ENCODE data around the gene ANGPTL2.
A peak's percentile ranks its signal among the peaks of the same experiment; 100 is the strongest.

Gene ANGPTL2

GRCh38 chr9:127093319-127094020 is 29.0 kb downstream of the ANGPTL2 start:
- DNase-seq (ENCODE audit: low read depth): no peak

- peak; percentile 29 for DNase-seq (ENCODE audit: low read depth)
Measured at GRCh38 chr9:127092041-127092608, 30.3 kb downstream of the ANGPTL2 start.

DNA sequence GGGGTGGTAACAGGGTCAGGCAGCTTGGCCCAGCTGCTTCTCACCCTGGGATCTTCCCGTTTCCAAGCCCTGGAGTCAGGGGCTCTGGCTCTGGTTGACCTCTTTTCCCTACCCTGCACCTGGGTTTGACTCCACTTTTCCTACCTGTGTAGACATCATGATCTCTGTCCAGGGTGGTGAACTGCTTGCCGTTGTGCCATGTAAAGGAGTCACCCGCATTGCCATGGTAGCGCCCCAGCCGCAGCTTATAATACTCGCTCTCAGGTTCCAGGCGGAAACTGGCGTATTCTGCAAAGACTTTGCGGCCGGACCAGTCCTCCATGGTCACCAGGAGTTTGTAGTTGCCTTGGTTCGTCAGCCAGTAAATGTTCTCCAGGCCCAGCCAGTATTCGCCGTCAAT is 30.9 kb downstream of the ANGPTL2 start:
- DNase-seq (ENCODE audit: low read depth): no peak

GRCh38 chr9:127090341-127090985 is 32.0 kb downstream of the ANGPTL2 start:
- DNase-seq (ENCODE audit: low read depth): no peak

DNA sequence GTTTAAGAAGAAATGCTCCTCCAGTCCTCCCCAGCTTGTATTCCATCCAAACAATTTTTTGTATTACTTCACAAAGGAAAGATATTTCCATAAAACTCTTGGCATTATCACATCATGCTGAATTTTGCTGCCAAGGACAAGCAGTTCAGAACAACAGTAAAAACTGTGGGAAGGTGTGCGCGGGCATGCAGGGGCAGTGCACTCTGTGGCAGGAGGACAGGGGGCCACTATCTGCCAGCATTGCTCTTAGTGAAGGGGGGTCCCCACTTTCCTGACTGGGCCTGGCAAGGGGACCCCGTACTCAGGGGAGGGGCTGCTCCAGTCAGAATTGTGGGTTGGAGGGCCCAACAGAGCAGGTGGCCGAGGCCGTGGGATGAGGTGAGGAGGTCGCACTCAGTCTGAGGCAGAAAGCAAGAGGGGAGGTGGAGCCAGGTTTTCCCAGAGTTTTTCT is 32.8 kb downstream of the ANGPTL2 start:
- DNase-seq (ENCODE audit: low read depth): no peak

GRCh38 chr9:127088724-127089615 is 33.5 kb downstream of the ANGPTL2 start:
- DNase-seq (ENCODE audit: low read depth): no peak

DNA sequence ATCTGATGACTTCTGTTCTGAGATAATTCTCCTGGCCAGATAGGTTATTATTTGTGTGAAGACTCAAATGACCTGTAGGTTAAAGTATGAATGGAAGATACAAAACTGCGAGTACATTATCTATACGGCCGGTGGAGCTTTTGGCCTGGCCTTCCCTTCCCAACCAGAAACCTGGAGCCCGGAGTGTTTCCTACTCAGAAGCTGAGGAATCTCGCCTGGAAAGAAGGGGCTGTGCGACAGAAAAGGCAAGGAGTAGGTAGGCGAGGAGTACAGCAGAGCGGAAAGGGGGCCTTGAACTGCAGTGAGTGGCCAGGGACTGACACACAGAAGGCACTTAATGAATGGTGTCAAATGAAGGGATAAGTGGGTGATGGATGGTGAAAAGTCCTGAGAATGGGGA is 34.6 kb downstream of the ANGPTL2 start:
- no peak for DNase-seq (ENCODE audit: low read depth)

GRCh38 chr9:127087411-127087810 is 35.0 kb downstream of the ANGPTL2 start:
- no peak for DNase-seq (ENCODE audit: low read depth)

DNA sequence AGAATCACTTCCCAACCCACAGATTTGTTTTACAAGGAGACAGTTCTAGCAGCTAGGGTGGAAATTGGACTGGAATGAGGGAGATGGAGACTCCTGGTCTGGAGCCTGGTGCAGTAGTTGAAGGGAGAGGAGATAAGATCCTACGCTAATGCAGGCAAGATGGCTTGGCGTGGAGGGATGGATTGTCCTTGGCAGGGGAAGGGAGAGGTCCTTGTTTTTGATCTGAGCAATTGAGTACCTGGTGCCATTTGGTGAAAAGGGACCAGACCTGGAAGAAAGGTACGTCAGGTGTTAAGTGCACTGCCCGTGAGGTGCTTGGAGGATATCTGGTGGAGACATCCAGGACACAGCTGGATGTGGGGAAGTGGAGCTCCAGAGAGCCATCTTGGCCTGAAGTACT is 35.7 kb downstream of the ANGPTL2 start:
- no peak for DNase-seq (ENCODE audit: low read depth)

DNA sequence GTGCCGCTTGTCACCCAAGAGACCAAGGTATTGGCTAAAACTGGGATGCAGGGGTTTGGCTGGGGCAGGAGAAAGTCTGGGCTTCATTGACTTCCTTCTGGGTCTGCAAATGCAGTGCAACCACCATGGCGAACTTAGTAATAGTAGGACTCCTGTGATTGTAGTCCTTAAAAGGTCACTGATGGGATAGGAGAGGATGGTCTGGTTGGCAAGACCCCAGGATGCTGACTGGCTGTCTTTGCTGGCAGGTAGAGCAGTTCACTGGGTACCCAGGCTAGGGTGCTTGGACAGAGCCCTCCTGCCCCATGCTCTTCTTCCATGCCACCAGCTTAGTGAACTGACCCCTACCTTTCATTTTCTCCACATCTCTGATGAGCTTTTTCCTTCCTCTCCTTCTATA is 37.2 kb downstream of the ANGPTL2 start:
- DNase-seq (ENCODE audit: low read depth): no peak

DNA sequence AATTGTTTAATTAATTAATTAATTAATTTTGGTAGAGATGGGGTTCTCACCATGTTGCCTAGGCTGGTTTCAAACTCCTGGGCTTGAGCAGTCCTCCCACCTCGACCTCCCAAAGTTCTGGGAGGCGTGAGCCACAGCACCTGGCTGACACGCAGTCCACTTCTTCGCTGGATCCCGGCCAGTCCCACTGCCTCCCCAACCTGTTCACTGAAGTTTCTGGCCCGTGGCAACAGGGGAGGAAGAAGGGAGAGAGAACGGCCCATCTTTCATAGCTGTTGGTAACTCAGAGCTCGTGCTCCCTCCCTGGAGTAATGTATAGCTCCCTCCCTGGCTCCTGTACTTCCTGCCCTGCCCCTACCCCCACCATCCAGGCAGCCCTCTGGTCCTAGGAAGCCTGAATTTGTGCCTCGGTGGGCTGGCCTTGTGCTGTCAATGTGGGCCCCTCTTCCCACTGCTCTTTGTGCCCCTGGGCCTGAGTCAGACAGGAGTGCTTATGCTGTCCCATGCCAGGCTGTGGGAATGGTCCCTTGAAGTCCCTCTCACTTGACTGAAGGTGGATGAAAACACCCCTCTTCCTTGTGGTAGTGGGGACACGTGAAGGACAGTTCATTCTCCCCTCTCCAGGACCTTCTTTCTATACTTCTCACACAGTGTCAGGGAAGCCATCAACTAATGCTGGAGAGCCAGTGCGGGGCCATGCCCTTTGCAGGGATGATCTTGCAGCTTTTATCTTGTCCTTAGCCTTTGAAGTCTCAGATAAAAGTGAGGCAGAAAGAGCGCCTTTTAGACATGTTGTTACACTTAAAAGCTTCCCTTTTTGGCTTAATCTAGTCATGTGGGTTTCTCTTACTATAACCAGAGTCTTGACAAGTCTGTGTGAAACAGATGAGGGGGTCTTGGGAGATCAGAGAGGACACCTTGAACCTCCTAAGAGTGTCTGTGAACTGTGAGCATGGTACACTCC is 38.1 kb downstream of the ANGPTL2 start:
- no peak for DNase-seq (ENCODE audit: low read depth)

DNA sequence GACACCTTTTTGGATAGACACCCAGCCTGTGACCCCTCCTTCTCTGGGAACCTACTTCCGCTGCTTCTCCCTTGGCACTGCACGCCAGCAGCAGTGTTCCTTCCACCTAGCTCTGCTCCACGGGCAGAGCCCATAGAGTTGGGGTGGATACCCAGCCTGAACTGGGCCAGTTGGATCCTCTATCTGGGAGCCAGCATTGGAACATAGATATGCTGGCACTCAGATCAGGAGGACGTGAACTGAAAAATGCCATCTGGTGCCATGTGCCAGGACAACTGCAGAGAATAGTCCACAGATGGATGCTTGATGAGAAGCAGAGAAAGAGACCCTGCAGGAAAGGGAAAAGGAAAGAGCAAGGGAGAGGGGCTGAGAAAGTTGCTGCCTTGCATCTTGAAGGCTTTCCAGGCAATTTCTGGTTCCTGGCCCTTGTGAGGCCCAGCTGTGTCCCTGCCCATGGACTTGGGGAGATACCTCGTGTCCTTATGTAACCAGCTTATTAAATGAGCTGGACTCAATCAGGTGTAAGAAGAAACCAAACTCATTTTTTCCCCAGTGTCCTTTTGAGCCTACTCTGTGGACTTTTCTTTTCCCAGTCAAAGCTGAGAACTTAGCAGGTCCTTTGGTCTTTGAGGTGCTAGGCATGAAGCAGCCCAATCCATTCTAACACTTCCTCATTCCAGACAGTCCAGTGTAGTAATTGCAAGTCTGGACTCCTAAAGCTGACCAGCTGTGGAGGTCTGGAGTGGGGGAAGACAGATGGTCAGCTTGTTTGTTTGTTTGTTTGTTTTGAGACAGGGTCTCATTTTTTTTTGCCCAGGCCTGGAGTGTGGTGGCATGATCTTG is 39.1 kb downstream of the ANGPTL2 start:
- DNase-seq (ENCODE audit: low read depth): no peak

DNA sequence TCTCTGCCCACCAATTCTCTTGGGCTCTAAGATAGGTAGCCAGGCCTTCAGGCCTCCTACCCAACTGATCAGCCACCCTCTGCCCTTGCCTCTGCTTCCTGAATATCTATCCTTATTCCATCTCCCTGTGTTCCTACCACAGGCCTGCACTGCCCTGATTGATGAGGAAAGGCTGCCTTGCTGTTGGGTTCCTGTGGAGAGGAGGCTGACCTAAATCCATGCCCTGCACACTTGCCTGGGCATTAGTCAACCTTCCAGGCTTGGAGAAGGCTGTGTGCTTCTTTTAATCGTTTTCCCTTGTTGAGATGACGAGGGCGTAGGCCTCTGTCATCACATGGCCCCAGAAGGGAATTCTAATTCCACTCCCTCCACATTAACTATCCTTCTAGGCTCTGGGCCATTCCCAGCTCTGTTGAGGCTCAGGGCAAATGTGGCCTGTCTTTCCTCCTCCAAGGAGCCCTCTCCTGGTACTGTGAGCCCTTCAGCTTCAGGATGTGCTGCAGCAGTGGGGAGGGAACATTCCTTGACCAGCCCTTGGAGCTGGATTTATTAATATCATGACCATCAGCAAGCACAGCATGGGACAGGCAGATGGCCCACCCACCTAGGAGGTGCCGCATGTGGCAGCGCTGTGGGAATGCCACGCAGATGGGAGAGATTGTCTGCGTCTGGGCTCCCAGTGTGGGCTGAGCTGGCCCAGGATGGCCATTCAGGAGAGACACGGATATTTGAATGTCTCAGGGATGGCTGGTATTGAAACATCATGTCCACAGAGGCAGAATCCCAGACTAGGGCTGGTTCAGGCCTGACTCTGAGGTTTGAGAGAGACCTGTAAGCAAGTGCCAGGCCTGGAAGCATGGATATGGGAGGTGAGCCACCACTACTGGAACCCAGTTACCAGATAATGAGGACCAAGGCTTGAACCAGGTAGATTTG is 40.9 kb downstream of the ANGPTL2 start:
- no peak for DNase-seq (ENCODE audit: low read depth)

DNA sequence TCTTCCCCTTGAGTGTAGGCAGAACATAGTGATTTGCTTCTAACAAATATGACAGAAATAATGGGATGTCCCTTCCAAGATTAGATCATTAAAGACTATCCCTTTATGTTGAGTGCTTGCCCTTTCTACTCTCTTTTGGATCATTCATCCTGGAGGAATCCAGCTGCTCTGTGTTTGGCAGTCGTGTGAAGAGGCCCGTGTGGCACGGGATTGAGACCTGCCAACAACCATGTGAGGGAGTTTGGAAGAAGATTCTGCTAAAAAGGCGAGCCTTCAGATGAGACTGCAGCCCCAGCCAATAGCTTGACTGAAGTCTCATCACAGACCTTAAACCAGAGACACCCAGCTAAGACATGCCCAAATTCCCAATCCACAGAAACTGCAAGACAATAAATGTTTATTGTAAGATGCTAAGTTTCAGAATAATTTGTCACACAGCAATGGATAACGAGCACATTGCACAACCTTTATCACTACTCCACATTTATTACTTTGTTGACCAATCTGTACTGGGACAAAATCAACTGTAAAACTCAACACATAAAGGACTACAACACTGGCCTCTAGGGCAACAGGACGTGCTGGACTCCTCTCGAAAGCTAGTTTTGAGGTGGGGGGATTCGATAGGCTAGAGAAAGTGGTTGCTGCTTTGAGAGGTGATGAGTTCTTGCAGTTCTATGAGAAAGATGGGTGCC is 42.8 kb downstream of the ANGPTL2 start:
- DNase-seq (ENCODE audit: low read depth): no peak

DNA sequence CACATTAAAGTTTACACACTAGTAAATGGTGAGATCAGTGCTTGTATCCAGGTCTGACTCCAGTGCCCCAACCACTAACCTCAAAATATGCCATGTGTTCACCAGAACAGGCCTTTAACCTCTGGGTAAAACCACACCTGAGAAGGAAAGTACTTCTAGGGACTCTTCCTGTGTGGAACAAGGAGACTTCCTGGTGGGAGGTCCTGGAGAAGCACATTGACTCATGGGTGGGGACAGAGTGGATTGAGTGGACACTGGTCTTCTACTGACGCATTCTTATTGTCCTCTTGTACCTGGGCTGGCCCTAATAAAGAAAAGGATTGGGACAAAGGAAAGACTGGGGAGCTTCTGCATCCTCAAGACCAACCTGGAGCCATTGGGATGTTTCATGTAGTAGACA is 43.4 kb downstream of the ANGPTL2 start:
- no peak for DNase-seq (ENCODE audit: low read depth)

GRCh38 chr9:127078336-127078735 is 44.1 kb downstream of the ANGPTL2 start:
- DNase-seq (ENCODE audit: low read depth): no peak

GRCh38 chr9:127077644-127077946 is 44.8 kb downstream of the ANGPTL2 start:
- no peak for DNase-seq (ENCODE audit: low read depth)

- DNase-seq (ENCODE audit: low read depth): no peak
Measured at GRCh38 chr9:127076860-127077643, 45.4 kb downstream of the ANGPTL2 start.

All from iris pigment epithelial cell (primary cell).